Lower lobe of right lung (tissue), 2 donors: ENCODE data around the gene FGFRL1. TPM values are rescaled to one million over a fixed set of nuclear protein-coding genes. Genes with fewer than 3 reads are reported as not detected.
A peak's percentile ranks its signal among the peaks of the same experiment; 100 is the strongest.

Experiments used
- ATAC-seq, 2 donors: fragments of 200-7000 bp; cut with Tn5 transposase; one replicate each; pipeline ENCODE4 v1.9.1; 2020 to 2022; ENCODE audit warnings: mild to moderate bottlenecking in 2 of 2, moderate library complexity in 2 of 2
- DNase-seq: peaks from one replicate; pipeline ENCODE4 v3.0.0-alpha.2; 2020
- H3K27ac ChIP-seq: fragments of 200-600 bp; one replicate; pipeline ENCODE4 v1.8.0; 2022
- H3K27me3 ChIP-seq: fragments of 200-600 bp; one replicate; pipeline ENCODE4 v1.8.0; 2022; ENCODE audit warnings: low read depth
- H3K36me3 ChIP-seq: fragments of 200-600 bp; one replicate; pipeline ENCODE4 v1.8.0; 2022; ENCODE audit warnings: mild to moderate bottlenecking
- H3K4me1 ChIP-seq: fragments of 200-600 bp; one replicate; pipeline ENCODE4 v1.8.0; 2022
- H3K4me3 ChIP-seq: fragments of 200-600 bp; one replicate; pipeline ENCODE4 v1.8.0; 2022; ENCODE audit warnings: mild to moderate bottlenecking
- H3K9me3 ChIP-seq: fragments of 200-600 bp; one replicate; pipeline ENCODE4 v1.8.0; 2022
- CTCF ChIP-seq: fragments of 200-600 bp; IDR thresholded peaks from one replicate; pipeline ENCODE4 v1.8.0; 2022; ENCODE audit warnings: antibody characterized with exemption, mild to moderate bottlenecking
- intact Hi-C: fragments of 100-400 bp; cut with DNase I; formaldehyde crosslinking; loops from one replicate; pipeline ENCODE4 v1.11.0; 2022
- long read RNA-seq: library from polyadenylated mRNA; unstranded; transcript quantifications from one replicate; pipeline ENCODE4 v2.0.0, GENCODE V29; 2021
- total RNA-seq: library from RNA; stranded (reverse); fragmentation: NEBNext Ultra II Directional; extraction: Animal tissue kit (Norgen Biotek cat#: 25700); gene quantifications from one replicate; pipeline ENCODE4 v1.2.1, GENCODE V29; 2021
- donor health status: DM: no; HTN: yes; CAD: no; lungs with severe emphysema.

The FGFRL1 gene
- total RNA-seq: 23.4 TPM
- long read RNA-seq, partial matches to known transcripts: 12 of 15 reads
- long read RNA-seq, other reads (novel, unspliced or antisense): 2 of 15 reads

- Histone ChIP-seq H3K9me3 (no peaks in the 10 kb centered on the region), H3K4me1 (peaks cover 30% of the 10 kb centered on the region), H3K27ac (peak within 1 kb of the TSS; percentile 75), H3K36me3 (no peaks in the 10 kb centered on the region), H3K4me3 (peak within 1 kb of the TSS; percentile 77), H3K27me3 (peaks cover 19% of the 10 kb centered on the region)
- ATAC-seq: peak; percentile 64 to 79
- TF ChIP-seq CTCF: no peak
- intact Hi-C loops: no loop called here
- DNase-seq: peak; percentile 94
Measured at GRCh38 chr4:1011022-1011665, at the start of gene FGFRL1. Gene FGFRL1, plus strand, starts transcription at chr4:1011626. Its CDS starts 860 bp downstream, at chr4:1012486.

GRCh38 chr4:962231-963208, 48.9 kb upstream of the FGFRL1 start:
- no peak for TF ChIP-seq CTCF
- DNase-seq (peak; percentile 47), ATAC-seq (no peak)
- H3K27ac ChIP-seq: no peak overlapping the region
- peaks cover 84% of the 10 kb centered on the region for H3K36me3 ChIP-seq
- no peaks in the 10 kb centered on the region for H3K27me3 ChIP-seq
- H3K9me3 ChIP-seq: no peaks in the 10 kb centered on the region
- H3K4me1 ChIP-seq: no peaks in the 10 kb centered on the region
- H3K4me3 ChIP-seq: no peak overlapping the region
- intact Hi-C loops: no loop called here

GRCh38 chr4:963276-964225, 47.9 kb upstream of the FGFRL1 start:
- H3K4me3 ChIP-seq: no peak overlapping the region
- H3K4me1 ChIP-seq: no peaks in the 10 kb centered on the region
- DNase-seq: peak; percentile 37
- H3K9me3 ChIP-seq: no peaks in the 10 kb centered on the region
- TF ChIP-seq CTCF: no peak
- ATAC-seq: no peak
- H3K27me3 ChIP-seq: no peaks in the 10 kb centered on the region
- H3K36me3 ChIP-seq: peaks cover 74% of the 10 kb centered on the region
- no peak overlapping the region for H3K27ac ChIP-seq
- intact Hi-C loops: no loop called here

GRCh38 chr4:964346-965025, 46.9 kb upstream of the FGFRL1 start:
- Histone ChIP-seq H3K36me3 (peaks cover 65% of the 10 kb centered on the region), H3K4me3 (no peak overlapping the region), H3K27ac (no peak overlapping the region), H3K4me1 (no peaks in the 10 kb centered on the region), H3K27me3 (no peaks in the 10 kb centered on the region), H3K9me3 (no peaks in the 10 kb centered on the region)
- TF ChIP-seq CTCF: no peak
- intact Hi-C loops: no loop called here
- DNase-seq (no peak), ATAC-seq (no peak)
